Measurements from ENCODE around the gene SMIM34.

SMIM34 gene

GRCh38 chr21:34372321-34372720 lies 51.4 kb downstream of the SMIM34 start:
- DNase-seq (ENCODE audit: low read depth) = no peak

- no peak for DNase-seq (ENCODE audit: low read depth)
Measured at GRCh38 chr21:34369741-34370140, 54.0 kb downstream of the SMIM34 start.
